CD4-positive, alpha-beta T cell treated with Interleukin-15 for 4 hours (primary cell): ENCODE results near the gene MAGEA3.
"Not testable (repeated sequence)": the region's sequence is repeated elsewhere in the genome, so short reads cannot be mapped to it uniquely, and the experiment has no call there.

Experiments
- DNase-seq: peaks from one replicate; pipeline ENCODE4 v3.0.0-alpha.2; 2020; ENCODE audit warnings: low spot score

The MAGEA3 gene, protein sequence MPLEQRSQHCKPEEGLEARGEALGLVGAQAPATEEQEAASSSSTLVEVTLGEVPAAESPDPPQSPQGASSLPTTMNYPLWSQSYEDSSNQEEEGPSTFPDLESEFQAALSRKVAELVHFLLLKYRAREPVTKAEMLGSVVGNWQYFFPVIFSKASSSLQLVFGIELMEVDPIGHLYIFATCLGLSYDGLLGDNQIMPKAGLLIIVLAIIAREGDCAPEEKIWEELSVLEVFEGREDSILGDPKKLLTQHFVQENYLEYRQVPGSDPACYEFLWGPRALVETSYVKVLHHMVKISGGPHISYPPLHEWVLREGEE

GRCh38 chrX:152697952-152698931 is at the start of gene MAGEA3:
Gene MAGEA3 (plus strand): TSS chrX:152698794. CDS start chrX:152700833, 2,039 bp downstream.
- not testable (repeated sequence) for DNase-seq

DNA sequence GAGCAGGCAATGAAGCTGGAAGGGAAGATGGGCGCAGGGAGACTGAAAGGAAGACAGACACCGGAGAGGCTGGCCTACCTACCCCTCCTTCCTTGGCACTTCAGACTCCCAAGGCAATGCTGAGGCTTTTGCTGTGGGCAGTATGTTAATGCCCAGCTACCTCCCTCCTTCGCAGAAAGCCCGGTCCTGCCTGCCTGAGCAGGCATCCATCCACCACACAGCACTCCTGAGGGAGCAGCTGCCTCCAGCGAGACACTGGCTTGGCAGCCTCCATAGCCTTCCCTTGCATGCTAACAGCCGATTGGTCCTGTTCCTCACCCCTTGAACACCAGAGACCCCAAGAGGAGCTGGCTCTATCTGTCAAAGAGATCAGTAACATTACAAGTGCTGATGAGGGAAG is 46.5 kb upstream of the MAGEA3 start:
- no peak for DNase-seq

DNA sequence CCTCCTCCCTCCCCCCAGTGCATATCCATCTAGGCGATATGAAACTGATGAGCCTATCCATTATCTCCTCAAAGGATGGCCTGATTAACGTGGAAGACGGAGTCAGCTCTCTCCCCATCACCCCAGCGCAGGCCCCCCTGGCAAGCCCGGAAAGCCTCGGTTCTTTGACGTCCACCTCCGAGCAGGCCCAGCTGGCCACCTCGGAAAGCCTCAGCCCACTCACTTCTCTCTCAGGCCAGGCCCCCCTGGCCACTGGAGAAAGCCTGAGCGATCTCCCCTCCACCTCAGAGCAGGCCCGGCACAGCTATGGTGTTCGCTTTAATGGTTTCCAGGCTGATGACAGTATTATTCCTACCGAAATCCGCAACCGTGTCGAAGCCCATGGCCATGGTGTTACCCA is 46.1 kb upstream of the MAGEA3 start:
- no peak for DNase-seq

DNA sequence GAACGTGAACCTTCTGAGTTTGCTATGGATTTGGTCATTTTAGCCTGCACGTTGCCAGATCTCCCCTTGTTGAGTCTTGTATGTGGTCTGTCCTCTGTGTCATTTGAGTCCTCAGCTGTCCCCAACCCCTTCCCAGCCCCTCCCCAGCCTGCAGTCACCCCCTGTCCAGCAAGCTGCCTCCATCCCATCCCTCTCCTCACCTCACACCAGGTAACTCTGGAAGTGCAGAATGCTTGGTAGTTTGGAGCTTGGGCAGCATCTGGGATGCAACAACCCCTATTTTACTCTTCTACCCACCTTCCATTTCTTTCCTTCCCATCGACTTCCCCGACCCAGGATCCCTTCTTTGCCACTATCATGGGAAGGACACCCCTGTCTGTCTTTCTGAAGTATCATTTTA is 42.5 kb upstream of the MAGEA3 start:
- no peak for DNase-seq

GRCh38 chrX:152656890-152657289 is 41.7 kb upstream of the MAGEA3 start:
- DNase-seq: no peak

- DNase-seq: no peak
Observed at GRCh38 chrX:152658302-152658701, 40.3 kb upstream of the MAGEA3 start.

DNA sequence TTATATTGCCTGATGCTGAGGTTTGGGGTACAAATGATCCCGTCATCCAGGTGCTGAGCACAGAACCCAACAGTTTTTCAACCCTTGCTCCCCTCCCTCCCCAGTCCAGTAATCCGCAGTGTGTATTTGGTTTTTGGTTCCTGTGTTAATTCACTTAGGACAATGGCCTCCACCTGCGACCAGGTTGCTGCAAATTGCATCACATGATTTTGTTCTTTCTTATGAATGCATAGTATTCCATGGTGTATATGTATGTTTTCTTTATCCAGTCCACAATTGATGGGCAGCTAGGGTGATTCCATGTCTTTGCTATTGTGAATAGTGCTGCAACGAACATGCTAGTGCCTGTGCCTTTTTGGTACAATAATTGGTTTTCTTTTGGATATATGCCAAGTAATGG is 35.5 kb upstream of the MAGEA3 start:
- no peak for DNase-seq

- DNase-seq: no peak
Observed at GRCh38 chrX:152674135-152674534, 24.5 kb upstream of the MAGEA3 start.

- DNase-seq: not testable (repeated sequence)
Observed at GRCh38 chrX:152674652-152675051, 23.9 kb upstream of the MAGEA3 start.

DNA sequence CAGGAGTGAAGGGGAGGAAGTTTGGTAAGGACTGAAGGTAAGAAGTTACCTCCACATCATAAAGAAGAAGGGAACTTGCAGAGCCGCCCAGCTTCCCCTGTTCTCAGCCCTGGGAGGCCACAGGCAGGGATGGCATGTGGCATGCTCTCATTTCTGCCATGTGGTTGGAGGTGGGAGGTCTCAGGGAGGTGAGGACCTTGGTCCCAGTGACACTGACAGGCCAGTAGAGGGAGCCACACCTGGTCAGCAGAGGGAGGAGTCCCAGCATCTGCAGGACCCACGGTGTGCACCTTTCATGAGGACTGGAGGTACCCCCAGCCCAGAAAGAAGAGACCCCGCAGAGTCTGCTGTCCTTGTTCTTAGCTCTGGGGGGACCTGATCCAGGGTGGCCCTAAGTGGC is 17.6 kb upstream of the MAGEA3 start:
- not testable (repeated sequence) for DNase-seq

- not testable (repeated sequence) for DNase-seq
Observed at GRCh38 chrX:152700390-152700789, 1.8 kb downstream of the MAGEA3 start.

GRCh38 chrX:152706500-152706899 is 7.9 kb downstream of the MAGEA3 start:
- not testable (repeated sequence) for DNase-seq

DNA sequence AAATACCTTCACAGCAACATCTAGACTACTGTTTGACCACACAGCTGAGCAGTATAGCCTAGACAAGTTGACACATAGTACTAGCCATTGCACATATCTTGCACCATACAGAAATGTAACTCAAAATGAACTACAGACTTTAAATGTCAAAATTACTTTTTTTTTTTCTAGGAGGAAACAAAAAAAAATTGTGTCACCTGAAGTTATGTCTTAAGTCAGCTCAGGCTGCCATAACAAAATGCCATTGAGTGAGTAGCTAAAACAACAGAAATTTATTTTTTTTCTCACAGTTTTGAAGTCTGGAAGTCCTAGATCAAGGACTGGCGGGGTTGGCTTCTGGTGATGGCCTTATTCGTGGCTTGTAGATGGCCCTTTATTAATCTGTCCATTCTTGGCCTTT is 10.6 kb downstream of the MAGEA3 start, which contains the start of gene CSAG2:
Gene CSAG2, minus strand, starts transcription at position 101 of the 400 bp plus-strand sequence. CDS start 161 bp downstream, outside the sequence.
- DNase-seq: not testable (repeated sequence)

DNA sequence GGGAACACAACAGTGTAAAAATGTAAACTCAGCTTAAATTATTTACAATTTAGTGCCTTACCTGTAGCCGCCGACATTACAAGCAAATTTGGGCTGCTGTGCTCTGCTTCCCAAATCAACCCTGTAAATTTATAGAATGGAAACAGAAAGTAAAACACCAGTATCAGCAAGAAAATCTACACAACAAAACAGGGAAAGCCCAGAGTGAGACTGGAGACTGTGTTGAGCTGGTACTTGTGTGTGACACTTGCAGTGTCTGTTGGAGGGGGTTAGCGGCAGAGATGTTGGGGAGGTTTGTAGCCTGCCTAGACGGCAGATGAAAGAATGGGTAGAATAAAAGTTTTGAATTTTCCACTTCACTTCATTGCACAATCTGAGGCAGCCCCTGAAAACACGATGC is 14.6 kb downstream of the MAGEA3 start:
- DNase-seq: not testable (repeated sequence)

DNA sequence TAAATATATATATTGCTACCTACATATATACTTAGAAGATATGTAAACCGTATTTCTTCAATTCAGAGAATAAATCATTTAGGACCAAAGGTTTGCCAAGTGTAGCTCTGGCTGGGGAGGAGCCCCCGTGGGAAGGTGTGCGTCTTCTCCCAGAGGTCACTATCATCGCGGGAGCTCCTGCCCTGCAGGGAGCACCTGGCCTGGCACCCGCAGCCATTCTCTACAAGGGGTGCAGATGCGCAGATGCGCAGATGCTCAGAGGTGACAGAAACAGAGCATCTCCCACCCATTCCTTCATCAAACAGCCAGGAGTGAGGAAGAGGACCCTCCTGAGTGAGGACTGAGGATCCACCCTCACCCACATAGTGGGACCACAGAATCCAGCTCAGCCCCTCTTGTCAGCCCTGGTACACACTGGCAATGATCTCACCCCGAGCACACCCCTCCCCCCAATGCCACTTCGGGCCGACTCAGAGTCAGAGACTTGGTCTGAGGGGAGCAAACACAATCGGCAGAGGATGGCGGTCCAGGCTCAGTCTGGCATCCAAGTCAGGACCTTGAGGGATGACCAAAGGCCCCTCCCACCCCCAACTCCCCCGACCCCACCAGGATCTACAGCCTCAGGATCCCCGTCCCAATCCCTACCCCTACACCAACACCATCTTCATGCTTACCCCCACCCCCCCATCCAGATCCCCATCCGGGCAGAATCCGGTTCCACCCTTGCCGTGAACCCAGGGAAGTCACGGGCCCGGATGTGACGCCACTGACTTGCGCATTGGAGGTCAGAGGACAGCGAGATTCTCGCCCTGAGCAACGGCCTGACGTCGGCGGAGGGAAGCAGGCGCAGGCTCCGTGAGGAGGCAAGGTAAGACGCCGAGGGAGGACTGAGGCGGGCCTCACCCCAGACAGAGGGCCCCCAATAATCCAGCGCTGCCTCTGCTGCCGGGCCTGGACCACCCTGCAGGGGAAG is 15.5 kb downstream of the MAGEA3 start, which contains the start of gene MAGEA2B:
Gene MAGEA2B, plus strand, starts transcription at position 814 of the 973 bp plus-strand sequence. CDS start 2,479 bp downstream, outside the sequence.
- not testable (repeated sequence) for DNase-seq

DNA sequence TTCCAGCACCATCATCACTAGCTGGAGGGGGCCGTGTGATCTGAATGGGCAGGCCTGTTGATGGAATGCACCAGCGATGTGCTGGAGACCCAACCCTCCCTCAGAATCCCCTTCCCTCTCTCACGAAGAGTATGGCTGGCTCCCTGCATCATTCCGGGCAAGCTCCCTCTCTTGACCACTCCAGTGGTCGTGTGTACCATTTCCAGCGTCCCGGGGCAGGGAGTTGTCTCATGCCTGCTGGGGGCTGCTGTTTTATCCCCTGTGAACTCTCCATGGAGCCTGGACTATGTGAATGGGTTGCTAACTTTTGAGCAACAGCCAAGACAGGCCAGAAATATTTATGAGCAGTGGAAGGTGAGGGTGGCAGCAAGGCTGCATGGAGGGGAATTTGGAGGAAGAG is 26.8 kb downstream of the MAGEA3 start:
- DNase-seq: no peak

- no peak for DNase-seq
Observed at GRCh38 chrX:152733261-152733975, 34.8 kb downstream of the MAGEA3 start, which contains the start of the genes CSAG1 and MAGEA12. Gene CSAG1 (minus strand): TSS chrX:152733721. CDS start chrX:152732460, 1,261 bp downstream. Gene MAGEA12 (plus strand): TSS chrX:152733757. CDS start chrX:152736162, 2,405 bp downstream.

DNA sequence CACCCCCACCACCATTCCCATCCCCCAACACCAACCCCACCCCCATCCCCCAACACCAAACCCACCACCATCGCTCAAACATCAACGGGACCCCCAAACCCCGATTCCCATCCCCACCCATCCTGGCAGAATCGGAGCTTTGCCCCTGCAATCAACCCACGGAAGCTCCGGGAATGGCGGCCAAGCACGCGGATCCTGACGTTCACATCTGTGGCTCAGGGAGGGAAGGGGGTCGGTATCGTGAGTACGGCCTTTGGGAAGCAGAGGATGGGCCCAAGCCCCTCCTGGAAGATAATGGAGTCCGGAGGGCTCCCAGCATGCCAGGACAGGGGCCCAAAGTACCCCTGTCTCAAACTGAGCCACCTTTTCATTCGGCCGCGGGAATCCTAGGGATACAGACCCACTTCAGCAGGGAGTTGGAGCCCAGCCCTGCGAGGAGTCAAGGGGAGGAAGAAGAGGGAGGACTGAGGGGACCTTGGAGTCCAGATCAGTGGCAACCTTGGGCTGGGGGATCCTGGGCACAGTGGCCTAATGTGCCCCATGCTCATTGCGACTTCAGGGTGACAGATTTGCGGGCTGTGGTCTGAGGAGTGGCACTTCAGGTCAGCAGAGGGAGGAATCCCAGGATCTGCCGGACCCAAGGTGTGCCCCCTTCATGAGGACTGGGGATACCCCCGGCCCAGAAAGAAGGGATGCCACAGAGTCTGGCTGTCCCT is 35.7 kb downstream of the MAGEA3 start:
- DNase-seq: not testable (repeated sequence)

DNA sequence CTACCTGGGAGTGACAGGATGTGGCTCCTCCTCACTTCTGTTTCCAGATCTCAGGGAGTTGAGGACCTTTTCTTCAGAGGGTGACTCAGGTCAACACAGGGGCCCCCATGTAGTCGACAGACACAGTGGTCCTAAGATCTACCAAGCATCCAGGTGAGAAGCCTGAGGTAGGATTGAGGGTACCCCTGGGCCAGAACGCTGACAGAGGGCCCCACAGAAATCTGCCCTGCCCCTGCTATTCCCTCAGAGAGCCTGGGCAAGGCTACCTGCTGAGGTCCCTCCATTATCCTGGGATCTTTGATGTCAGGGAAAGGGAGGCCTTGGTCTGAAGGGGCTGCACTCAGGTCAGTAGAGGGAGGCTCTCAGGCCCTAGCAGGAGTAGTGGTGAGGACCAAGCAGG is 36.5 kb downstream of the MAGEA3 start:
- DNase-seq: no peak
